ENCODE data around the gene EXOC3.

Gene EXOC3

GRCh38 chr5:406041-406440, 36.9 kb upstream of the EXOC3 start:
- H3K36me3 ChIP-seq (ENCODE audit: insufficient read depth): no peaks in the 10 kb centered on the region
- H2AFZ ChIP-seq (ENCODE audit: low read depth): no peak overlapping the region
- no peaks in the 10 kb centered on the region for H4K20me1 ChIP-seq (ENCODE audit: insufficient read depth)
- H3K9ac ChIP-seq: no peak overlapping the region
- no peaks in the 10 kb centered on the region for H3K79me2 ChIP-seq (ENCODE audit: insufficient read depth, low read depth)
- no peak overlapping the region for H3K4me2 ChIP-seq
- H3K4me3 ChIP-seq (IDR thresholded peaks at IDR 0.05; ENCODE audit: insufficient read depth, low read depth, low read length): no peak overlapping the region
- no peak overlapping the region for H3K27ac ChIP-seq
- no peaks in the 10 kb centered on the region; the same call in 1 of the 2 replicates for H3K27me3 ChIP-seq (ENCODE audit: insufficient read depth, low read depth)
- no peak for TF ChIP-seq CTCF (conservative IDR thresholded peaks at IDR 0.05; ENCODE audit: low read depth, low read length)
- H3K4me1 ChIP-seq (ENCODE audit: low read depth, poor library complexity, severe bottlenecking): no peaks in the 10 kb centered on the region

GRCh38 chr5:407051-407450, 35.9 kb upstream of the EXOC3 start:
- Histone ChIP-seq H3K4me3 (IDR thresholded peaks at IDR 0.05; ENCODE audit: insufficient read depth, low read depth, low read length) (no peak overlapping the region), H3K9ac (no peak overlapping the region), H3K27ac (no peak overlapping the region), H2AFZ (ENCODE audit: low read depth) (no peak overlapping the region), H4K20me1 (ENCODE audit: insufficient read depth) (no peaks in the 10 kb centered on the region), H3K4me2 (no peak overlapping the region), H3K79me2 (ENCODE audit: insufficient read depth, low read depth) (no peaks in the 10 kb centered on the region), H3K27me3 (ENCODE audit: insufficient read depth, low read depth) (no peaks in the 10 kb centered on the region; the same call in 1 of the 2 replicates), H3K36me3 (ENCODE audit: insufficient read depth) (no peaks in the 10 kb centered on the region), H3K4me1 (ENCODE audit: low read depth, poor library complexity, severe bottlenecking) (no peaks in the 10 kb centered on the region)
- no peak for TF ChIP-seq CTCF (conservative IDR thresholded peaks at IDR 0.05; ENCODE audit: low read depth, low read length)

GRCh38 chr5:407801-408268, 35.1 kb upstream of the EXOC3 start:
- Histone ChIP-seq H2AFZ (ENCODE audit: low read depth) (no peak overlapping the region), H3K79me2 (ENCODE audit: insufficient read depth, low read depth) (no peaks in the 10 kb centered on the region), H3K4me2 (no peak overlapping the region), H4K20me1 (ENCODE audit: insufficient read depth) (no peaks in the 10 kb centered on the region), H3K4me3 (IDR thresholded peaks at IDR 0.05; ENCODE audit: insufficient read depth, low read depth, low read length) (no peak overlapping the region), H3K27ac (no peak overlapping the region), H3K4me1 (ENCODE audit: low read depth, poor library complexity, severe bottlenecking) (no peaks in the 10 kb centered on the region), H3K36me3 (ENCODE audit: insufficient read depth) (no peaks in the 10 kb centered on the region), H3K27me3 (ENCODE audit: insufficient read depth, low read depth) (no peaks in the 10 kb centered on the region; the same call in 1 of the 2 replicates), H3K9ac (no peak overlapping the region)
- no peak for TF ChIP-seq CTCF (conservative IDR thresholded peaks at IDR 0.05; ENCODE audit: low read depth, low read length)

GRCh38 chr5:410911-411517, 32.0 kb upstream of the EXOC3 start:
- no peak overlapping the region for H3K4me3 ChIP-seq (IDR thresholded peaks at IDR 0.05; ENCODE audit: insufficient read depth, low read depth, low read length)
- H3K4me1 ChIP-seq (ENCODE audit: low read depth, poor library complexity, severe bottlenecking): no peaks in the 10 kb centered on the region
- H3K27ac ChIP-seq: no peak overlapping the region
- no peak overlapping the region for H2AFZ ChIP-seq (ENCODE audit: low read depth)
- H3K27me3 ChIP-seq (ENCODE audit: insufficient read depth, low read depth): no peaks in the 10 kb centered on the region
- H3K36me3 ChIP-seq (ENCODE audit: insufficient read depth): no peaks in the 10 kb centered on the region
- no peak overlapping the region for H3K9ac ChIP-seq
- H4K20me1 ChIP-seq (ENCODE audit: insufficient read depth): no peaks in the 10 kb centered on the region
- no peak for TF ChIP-seq CTCF (conservative IDR thresholded peaks at IDR 0.05; ENCODE audit: low read depth, low read length)
- no peak overlapping the region for H3K4me2 ChIP-seq
- H3K79me2 ChIP-seq (ENCODE audit: insufficient read depth, low read depth): no peaks in the 10 kb centered on the region
